ENCODE results near the gene ZC3H4. TPM values are rescaled to one million over a fixed set of nuclear protein-coding genes. Genes with fewer than 3 reads are reported as not detected.
A peak's percentile ranks its signal among the peaks of the same experiment; 100 is the strongest.

The ZC3H4 gene
- total RNA-seq, 1 experiment from 2014 or later = 41.8 TPM

DNA sequence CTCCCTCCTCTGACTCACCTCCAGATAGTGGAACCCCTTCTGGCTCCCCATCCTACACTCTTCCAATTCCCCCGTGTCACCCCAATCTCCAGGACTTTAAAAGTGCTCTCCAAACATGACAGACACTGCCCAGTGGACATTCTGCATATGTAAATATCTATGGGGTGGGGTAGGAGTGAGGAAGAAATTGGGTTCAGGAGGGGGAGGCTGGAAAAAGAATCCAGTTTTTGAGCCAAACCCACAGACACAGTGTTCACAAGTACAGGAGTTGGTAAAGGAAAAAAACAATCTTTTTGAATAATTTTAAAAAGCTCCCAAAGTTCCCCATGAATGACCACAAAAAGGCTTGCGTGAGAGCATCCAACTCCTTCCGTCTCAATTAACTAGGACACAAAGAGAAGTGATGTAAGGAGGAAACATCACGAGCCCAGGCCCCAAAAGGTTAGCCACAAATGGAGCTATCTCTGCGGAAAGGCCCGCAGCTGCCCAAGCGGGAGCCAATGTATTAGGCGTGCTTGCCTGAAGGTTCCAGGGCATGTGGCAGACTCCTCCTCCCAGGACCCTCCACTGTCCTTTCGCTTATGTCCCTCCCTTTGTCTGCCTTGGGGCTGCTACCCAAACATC lies 18.0 kb downstream of the ZC3H4 start:
- no TSS peak for BruUV-seq (replicated peaks)
- no peak for DNase-seq (ENCODE audit: unreplicated experiment)
- ChIA-PET POLR2A (interaction anchor here (0.6 to 5.3 kb wide), 8 partner anchors 10 to 166 kb away, joined by 3 to 49 read pairs (median 6); partner anchors contain the start of gene ZC3H4), CTCF (interaction anchor here (0.5 to 1.6 kb wide), 7 partner anchors 8 to 65 kb away, joined by 3 to 4 read pairs (median 3); no protein-coding TSS in a partner anchor)
- H3K27ac Mint-ChIP-seq (ENCODE audit: low read depth, unreplicated experiment) = peak overlapping the region; percentile 92
- TF ChIP-seq, protein P1, sequence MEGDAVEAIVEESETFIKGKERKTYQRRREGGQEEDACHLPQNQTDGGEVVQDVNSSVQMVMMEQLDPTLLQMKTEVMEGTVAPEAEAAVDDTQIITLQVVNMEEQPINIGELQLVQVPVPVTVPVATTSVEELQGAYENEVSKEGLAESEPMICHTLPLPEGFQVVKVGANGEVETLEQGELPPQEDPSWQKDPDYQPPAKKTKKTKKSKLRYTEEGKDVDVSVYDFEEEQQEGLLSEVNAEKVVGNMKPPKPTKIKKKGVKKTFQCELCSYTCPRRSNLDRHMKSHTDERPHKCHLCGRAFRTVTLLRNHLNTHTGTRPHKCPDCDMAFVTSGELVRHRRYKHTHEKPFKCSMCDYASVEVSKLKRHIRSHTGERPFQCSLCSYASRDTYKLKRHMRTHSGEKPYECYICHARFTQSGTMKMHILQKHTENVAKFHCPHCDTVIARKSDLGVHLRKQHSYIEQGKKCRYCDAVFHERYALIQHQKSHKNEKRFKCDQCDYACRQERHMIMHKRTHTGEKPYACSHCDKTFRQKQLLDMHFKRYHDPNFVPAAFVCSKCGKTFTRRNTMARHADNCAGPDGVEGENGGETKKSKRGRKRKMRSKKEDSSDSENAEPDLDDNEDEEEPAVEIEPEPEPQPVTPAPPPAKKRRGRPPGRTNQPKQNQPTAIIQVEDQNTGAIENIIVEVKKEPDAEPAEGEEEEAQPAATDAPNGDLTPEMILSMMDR (IDR thresholded peaks at IDR 0.05; ENCODE audit: unreplicated experiment) = no peak
- no peak overlapping the region for H3K4me3 Mint-ChIP-seq (ENCODE audit: unreplicated experiment)
- peaks cover 50% of the 10 kb centered on the region for H3K36me3 Mint-ChIP-seq (ENCODE audit: insufficient read depth, unreplicated experiment)
- intact Hi-C loops (cut with micrococcal nuclease) = no loop called here
- no peaks in the 10 kb centered on the region for H3K27me3 Mint-ChIP-seq (ENCODE audit: insufficient read depth, unreplicated experiment)
- H3K9me3 Mint-ChIP-seq (ENCODE audit: unreplicated experiment) = no peaks in the 10 kb centered on the region
- peaks cover 21% of the 10 kb centered on the region for H3K4me1 Mint-ChIP-seq (ENCODE audit: insufficient read depth, unreplicated experiment)

DNA sequence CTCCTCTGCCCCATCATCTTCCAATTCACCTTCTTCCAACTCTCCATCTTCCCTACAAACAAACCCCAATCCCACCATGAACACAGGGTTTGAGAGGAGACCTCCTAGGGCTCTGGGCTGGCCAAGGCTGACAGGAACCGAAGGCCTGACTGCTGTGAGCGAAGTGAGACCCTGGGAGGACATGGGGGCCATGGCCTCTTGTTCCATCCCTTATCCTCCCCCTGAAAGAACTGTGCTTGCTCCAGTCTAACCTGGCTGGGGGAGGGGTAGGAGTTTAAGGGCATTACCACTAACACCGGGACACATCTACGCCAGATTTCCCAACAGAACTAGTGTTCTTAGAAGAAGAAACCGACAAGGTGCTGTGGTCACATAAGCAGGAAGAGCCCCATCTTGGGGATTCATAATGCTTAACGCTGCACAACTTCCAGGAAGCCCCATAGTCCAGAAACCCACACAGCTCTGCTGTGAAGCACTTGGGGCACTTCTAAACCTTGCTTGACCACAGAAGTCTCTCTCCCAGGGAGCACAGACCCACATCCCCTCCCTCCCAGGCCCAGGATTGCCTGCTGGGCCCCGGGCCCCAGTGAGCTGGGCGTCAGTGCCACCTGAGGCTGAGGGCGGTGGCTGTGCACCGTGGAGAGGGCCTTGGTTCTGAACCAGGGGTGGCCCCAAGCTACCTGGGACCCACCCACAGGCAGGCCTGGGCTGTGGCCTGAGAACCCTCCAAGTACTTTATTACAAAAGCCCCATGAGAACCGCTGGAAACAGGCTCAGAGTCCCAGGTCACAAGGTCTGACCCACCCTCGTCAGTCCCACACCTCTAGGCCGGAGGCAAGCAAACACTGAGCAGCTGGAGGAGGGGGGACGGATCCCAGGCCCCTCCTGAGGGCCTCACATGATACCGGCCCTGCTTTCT lies 18.8 kb downstream of the ZC3H4 start:
- no TSS peak for BruUV-seq (replicated peaks)
- intact Hi-C loops (cut with micrococcal nuclease) = no loop called here
- POLR2A ChIA-PET = interaction anchor here (0.6 to 5.3 kb wide), 8 partner anchors 10 to 167 kb away, joined by 3 to 49 read pairs (median 4); partner anchors contain the start of genes SAE1 and ZC3H4
- DNase-seq (ENCODE audit: unreplicated experiment) = no peak
- H3K36me3 Mint-ChIP-seq (ENCODE audit: insufficient read depth, unreplicated experiment) = peaks cover 49% of the 10 kb centered on the region
- no peak overlapping the region for H3K4me3 Mint-ChIP-seq (ENCODE audit: unreplicated experiment)
- H3K27me3 Mint-ChIP-seq (ENCODE audit: insufficient read depth, unreplicated experiment) = no peaks in the 10 kb centered on the region
- CTCF ChIA-PET = interaction anchor here (0.5 to 0.9 kb wide), 5 partner anchors 7 to 64 kb away, joined by 3 to 4 read pairs (median 3); no protein-coding TSS in a partner anchor
- H3K27ac Mint-ChIP-seq (ENCODE audit: low read depth, unreplicated experiment) = peak overlapping the region; percentile 92
- H3K4me1 Mint-ChIP-seq (ENCODE audit: insufficient read depth, unreplicated experiment) = peaks cover 21% of the 10 kb centered on the region
- TF ChIP-seq, protein P1 (IDR thresholded peaks at IDR 0.05; ENCODE audit: unreplicated experiment) = no peak
- H3K9me3 Mint-ChIP-seq (ENCODE audit: unreplicated experiment) = no peaks in the 10 kb centered on the region

DNA sequence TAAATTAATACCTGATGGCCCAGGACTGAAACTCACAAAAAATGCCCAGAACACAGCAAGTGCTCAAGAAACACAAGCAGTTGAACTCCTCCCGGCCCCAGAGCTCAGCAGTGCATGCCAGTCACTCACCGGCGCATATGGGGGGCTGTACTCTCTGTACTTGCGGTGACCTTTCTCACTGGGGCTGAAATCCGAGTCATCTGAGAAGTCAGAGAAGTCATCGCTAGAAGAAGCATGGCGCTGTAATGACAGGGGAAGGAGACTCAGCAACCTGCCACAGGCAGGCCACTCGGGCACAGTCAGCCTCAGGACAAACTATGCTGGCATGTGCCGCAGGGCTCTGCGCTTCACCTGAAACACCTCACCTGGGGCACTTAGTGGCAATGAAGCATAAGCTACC lies 19.7 kb downstream of the ZC3H4 start:
- no TSS peak for BruUV-seq (replicated peaks)
- intact Hi-C loops (cut with micrococcal nuclease) = no loop called here
- Mint-ChIP-seq H3K36me3 (ENCODE audit: insufficient read depth, unreplicated experiment) (peaks cover 59% of the 10 kb centered on the region), H3K27ac (ENCODE audit: low read depth, unreplicated experiment) (peak overlapping the region; percentile 36), H3K4me1 (ENCODE audit: insufficient read depth, unreplicated experiment) (peaks cover 21% of the 10 kb centered on the region), H3K27me3 (ENCODE audit: insufficient read depth, unreplicated experiment) (no peaks in the 10 kb centered on the region), H3K9me3 (ENCODE audit: unreplicated experiment) (no peaks in the 10 kb centered on the region), H3K4me3 (ENCODE audit: unreplicated experiment) (no peak overlapping the region)
- POLR2A ChIA-PET = interaction anchor here (1.3 kb wide), 1 partner anchor 9 kb away, joined by 3 read pairs; no protein-coding TSS in a partner anchor
- DNase-seq (ENCODE audit: unreplicated experiment) = no peak
- CTCF ChIA-PET = interaction anchor here (0.8 to 0.9 kb wide), 2 partner anchors 14 to 58 kb away, joined by 3 to 4 read pairs; no protein-coding TSS in a partner anchor
- TF ChIP-seq, protein P1 (IDR thresholded peaks at IDR 0.05; ENCODE audit: unreplicated experiment) = no peak

DNA sequence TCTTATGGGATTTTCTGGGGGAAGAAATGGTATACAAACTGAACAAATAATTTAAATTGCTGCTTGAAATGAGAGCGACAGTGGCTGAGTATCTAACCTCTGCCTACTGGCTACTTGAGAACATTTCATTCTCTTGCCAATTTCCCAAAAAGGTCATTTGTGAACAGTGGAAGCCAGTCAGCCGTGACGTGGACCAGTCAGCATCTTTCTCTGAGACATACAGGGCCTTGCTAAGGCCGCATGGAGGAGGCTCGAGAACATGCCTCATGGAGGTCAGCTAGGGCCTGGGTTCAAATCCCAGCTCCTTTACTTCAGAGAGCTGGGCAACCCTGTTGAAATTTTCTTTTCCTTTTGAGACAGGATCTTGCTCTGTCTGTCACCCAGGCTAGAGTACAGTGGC lies 20.3 kb downstream of the ZC3H4 start:
- ChIA-PET POLR2A (interaction anchor here (1.2 to 1.3 kb wide), 2 partner anchors 9 to 58 kb away, joined by 3 read pairs; no protein-coding TSS in a partner anchor), CTCF (interaction anchor here (0.7 to 0.8 kb wide), 2 partner anchors 14 to 46 kb away, joined by 3 read pairs; no protein-coding TSS in a partner anchor)
- Mint-ChIP-seq H3K36me3 (ENCODE audit: insufficient read depth, unreplicated experiment) (peaks cover 64% of the 10 kb centered on the region), H3K27me3 (ENCODE audit: insufficient read depth, unreplicated experiment) (no peaks in the 10 kb centered on the region), H3K4me1 (ENCODE audit: insufficient read depth, unreplicated experiment) (peaks cover 21% of the 10 kb centered on the region), H3K27ac (ENCODE audit: low read depth, unreplicated experiment) (peak overlapping the region; percentile 36), H3K9me3 (ENCODE audit: unreplicated experiment) (no peaks in the 10 kb centered on the region), H3K4me3 (ENCODE audit: unreplicated experiment) (no peak overlapping the region)
- intact Hi-C loops (cut with micrococcal nuclease) = no loop called here
- TF ChIP-seq, protein P1 (IDR thresholded peaks at IDR 0.05; ENCODE audit: unreplicated experiment) = no peak
- no peak for DNase-seq (ENCODE audit: unreplicated experiment)
- BruUV-seq (replicated peaks) = no TSS peak

Data from MCF 10A (cell line).